ENCODE data around the gene PCSK7. TPM values are rescaled to one million over a fixed set of nuclear protein-coding genes. Genes with fewer than 3 reads are reported as not detected.

PCSK7 gene
- total and polyA plus RNA-seq, 10 of the 15 experiments (the other 5 are each of a cell fraction or from before 2014, with no cell fraction given), result 5.5 to 81.5 (median 51.6) TPM

GRCh38 chr11:117195761-117196160 is 36.1 kb downstream of the PCSK7 start:
- no peak overlapping the region for H3K27ac ChIP-seq (ENCODE audit: control insufficient read depth, insufficient read depth)
- in situ Hi-C loops (cut with MboI) (no loop called here), intact Hi-C loops (cut with micrococcal nuclease; ENCODE audit: unreplicated experiment) (no loop called here)
- no peak overlapping the region for H3K4me3 ChIP-seq
- ChIA-PET SMC1A (ENCODE audit: uncharacterized antibody, unreplicated experiment) (interaction anchor here (1.9 kb wide), 1 partner anchor 15 kb away, joined by 6 read pairs; no protein-coding TSS in a partner anchor), RAD21 (ENCODE audit: unreplicated experiment) (no interaction called here), CTCF (interaction anchor here (3.0 to 4.0 kb wide), 2 partner anchors 15 to 31 kb away, joined by 16 to 18 read pairs; no protein-coding TSS in a partner anchor), POLR2A (no interaction called here)
- TF ChIP-seq MAX (IDR thresholded peaks at IDR 0.05; ENCODE audit: low read depth, low read length) (no peak), NKRF (conservative IDR thresholded peaks at IDR 0.05) (no peak), RCOR1 (conservative IDR thresholded peaks at IDR 0.05; ENCODE audit: low read depth, low read length) (no peak), BRCA1 (IDR thresholded peaks at IDR 0.05; ENCODE audit: low read depth, low read length) (no peak), ZNF274 (IDR thresholded peaks at IDR 0.05; ENCODE audit: insufficient read depth, insufficient read length) (no peak)
- H3K4me1 ChIP-seq (ENCODE audit: control insufficient read depth, insufficient read depth, low read length), result no peaks in the 10 kb centered on the region
- no peaks in the 10 kb centered on the region for H4K20me1 ChIP-seq (ENCODE audit: control insufficient read depth, insufficient read depth)
- no TSS peak for BruUV-seq (replicated peaks)
- H3K27me3 ChIP-seq (replicated peaks in 1 of 2; ENCODE audit: control insufficient read depth in 2 of 2, insufficient read depth in 2 of 2, low read length in 1 of 2), result no peaks in the 10 kb centered on the region
- no peak for DNase-seq (ENCODE audit: low read depth, low spot score)
- H3K79me2 ChIP-seq (ENCODE audit: control insufficient read depth, insufficient read depth, low read length), result no peaks in the 10 kb centered on the region
- 84% methylated on average over 19 of the region's 19 CpGs for WGBS (ENCODE audit: insufficient coverage, insufficient replicate concordance, low lambda C conversion rate, missing lambda C conversion rate)
- H3K9me3 ChIP-seq (replicated peaks; ENCODE audit: control insufficient read depth, insufficient read depth, low read length), result no peaks in the 10 kb centered on the region
- FAIRE-seq, result no peak
- H3K4me2 ChIP-seq (ENCODE audit: control insufficient read depth, insufficient read depth), result no peak overlapping the region
- no peak for ATAC-seq
- H3K36me3 ChIP-seq (ENCODE audit: control insufficient read depth in 2 of 2, insufficient read depth in 2 of 2, low read length in 1 of 2), result peaks cover under 1 to 4% of the 10 kb centered on the region in 2 experiments; a peak in 3 of 4 replicates
- no peak overlapping the region for H3K9ac ChIP-seq (ENCODE audit: control insufficient read depth, insufficient read depth, low read length)
- H2AFZ ChIP-seq (ENCODE audit: control insufficient read depth, low read depth, low read length), result no peak overlapping the region

Measured in GM12878 (cell line).